GM23338 (cell line): ENCODE measurements around the gene GIMAP4. TPM values are rescaled to one million over a fixed set of nuclear protein-coding genes. Genes with fewer than 3 reads are reported as not detected.

Experiments
- ATAC-seq: fragments of 200-7000 bp; cut with Tn5 transposase; 3 replicates; pipeline ENCODE4 v1.9.1; 2020
- DNase-seq: peaks from one replicate; pipeline ENCODE4 v3.0.0-alpha.2; 2015; ENCODE audit warnings: low spot score
- H2AFZ ChIP-seq: fragments of 200-600 bp; sonication (generic); 2 replicates; pipeline ENCODE4 v1.8.0; 2016; ENCODE audit warnings: antibody characterized with exemption, mild to moderate bottlenecking, moderate library complexity
- H3F3A ChIP-seq: fragments of 200-600 bp; sonication (generic); replicated peaks from 2 replicates; pipeline ENCODE4 v1.8.0; 2017; ENCODE audit warnings: antibody characterized with exemption, mixed run types, low read depth
- H3K27ac ChIP-seq: fragments of 200-600 bp; sonication (generic); 2 replicates; pipeline ENCODE4 v1.6.1; 2016; ENCODE audit warnings: low read depth
- H3K27me3 ChIP-seq: fragments of 200-600 bp; sonication (generic); 2 replicates; pipeline ENCODE4 v1.8.0; 2016; ENCODE audit warnings: mild to moderate bottlenecking, mixed run types, moderate library complexity; ENCODE audit not compliant: insufficient read depth
- H3K36me3 ChIP-seq: fragments of 200-600 bp; sonication (generic); 2 replicates; pipeline ENCODE4 v1.8.0; 2016; ENCODE audit warnings: mild to moderate bottlenecking; ENCODE audit not compliant: insufficient read depth
- H3K4me1 ChIP-seq: fragments of 200-600 bp; sonication (generic); 2 replicates; pipeline ENCODE4 v1.8.0; 2016; ENCODE audit warnings: mild to moderate bottlenecking, moderate library complexity; ENCODE audit not compliant: insufficient read depth
- H3K4me2 ChIP-seq: fragments of 200-600 bp; sonication (generic); 2 replicates; pipeline ENCODE4 v1.7.1; 2017; ENCODE audit warnings: mixed run types
- H3K4me3 ChIP-seq: fragments of 200-600 bp; sonication (generic); 2 replicates; pipeline ENCODE4 v1.6.1; 2016; ENCODE audit warnings: mixed run types
- H3K79me2 ChIP-seq: fragments of 200-600 bp; sonication (generic); replicated peaks from 2 replicates; pipeline ENCODE4 v1.8.0; 2017; ENCODE audit warnings: mild to moderate bottlenecking; ENCODE audit not compliant: insufficient read depth
- H3K9me2 ChIP-seq: fragments of 200-600 bp; sonication (generic); 2 replicates; pipeline ENCODE4 v1.8.0; 2017; ENCODE audit not compliant: insufficient read depth
- H4K20me1 ChIP-seq: fragments of 200-600 bp; sonication (generic); replicated peaks from 2 replicates; pipeline ENCODE4 v1.8.0; 2017; ENCODE audit warnings: mild to moderate bottlenecking; ENCODE audit not compliant: insufficient read depth
- H3K27ac Mint-ChIP-seq: 2 replicates; pipeline ENCODE4 v1.8.0; 2020; ENCODE audit warnings: inconsistent platforms, mild to moderate bottlenecking, moderate library complexity, mixed read lengths
- H3K27me3 Mint-ChIP-seq: 3 replicates; pipeline ENCODE4 v1.8.0; 2022; ENCODE audit warnings: low read depth, mild to moderate bottlenecking, moderate library complexity, mixed read lengths, inconsistent platforms; ENCODE audit not compliant: insufficient read depth, poor library complexity
- H3K36me3 Mint-ChIP-seq: 3 replicates; pipeline ENCODE4 v1.8.0; 2021; ENCODE audit warnings: low read depth, mild to moderate bottlenecking, inconsistent platforms, moderate library complexity, mixed read lengths
- H3K4me1 Mint-ChIP-seq: 3 replicates; pipeline ENCODE4 v1.8.0; 2020; ENCODE audit warnings: mild to moderate bottlenecking, inconsistent platforms, mixed read lengths
- H3K4me3 Mint-ChIP-seq: 3 replicates; pipeline ENCODE4 v1.8.0; 2021; ENCODE audit warnings: moderate library complexity, mild to moderate bottlenecking, inconsistent platforms, mixed read lengths
- H3K9me3 Mint-ChIP-seq: 3 replicates; pipeline ENCODE4 v1.8.0; 2020; ENCODE audit warnings: moderate library complexity, mild to moderate bottlenecking, inconsistent platforms, mixed read lengths
- CREB1 ChIP-seq: fragments of 250-450 bp; sonication (Bioruptor Pico); IDR thresholded peaks from 2 replicates; pipeline ENCODE4 v1.5.0; 2020; ENCODE audit warnings: low read depth, mild to moderate bottlenecking, moderate library complexity
- CTCF ChIP-seq, 2 experiments: fragments of 200-600 bp in 1 of 2; sonication (generic) in 1 of 2; conservative IDR thresholded peaks; 2 replicates each; pipeline versions ENCODE4 v1.5.1 to v1.6.1; 2016 to 2017; ENCODE audit warnings: antibody characterized with exemption in 2 of 2, low read depth in 2 of 2, mild to moderate bottlenecking in 2 of 2, moderate library complexity in 1 of 2
- ETS1 ChIP-seq: IDR thresholded peaks from 2 replicates; pipeline ENCODE4 v1.6.1; 2016; ENCODE audit warnings: antibody characterized with exemption
- EZH2 ChIP-seq: fragments of 200-600 bp; sonication (generic); IDR thresholded peaks from one replicate; pipeline ENCODE4 v1.8.0; 2017; ENCODE audit warnings: antibody characterized with exemption, mild to moderate bottlenecking, low read depth; ENCODE audit not compliant: unreplicated experiment
- EZH2phosphoT487 ChIP-seq: fragments of 200-600 bp; sonication (generic); IDR thresholded peaks from one replicate; pipeline ENCODE4 v1.8.1; 2018; ENCODE audit warnings: antibody characterized with exemption; ENCODE audit not compliant: unreplicated experiment
- JUNB ChIP-seq: IDR thresholded peaks from one replicate; pipeline ENCODE4 v1.6.1; 2016; ENCODE audit warnings: antibody characterized with exemption; ENCODE audit not compliant: unreplicated experiment
- NANOG ChIP-seq: IDR thresholded peaks from 2 replicates; pipeline ENCODE4 v1.6.1; 2016; ENCODE audit warnings: antibody characterized with exemption, borderline replicate concordance
- POLR2AphosphoS5 ChIP-seq: IDR thresholded peaks from 2 replicates; pipeline ENCODE4 v1.6.1; 2016; ENCODE audit warnings: antibody characterized with exemption, low read depth
- REST ChIP-seq: IDR thresholded peaks from one replicate; pipeline ENCODE4 v1.6.1; 2018; ENCODE audit warnings: antibody characterized with exemption; ENCODE audit not compliant: unreplicated experiment
- STAT1 ChIP-seq: IDR thresholded peaks from one replicate; pipeline ENCODE4 v1.6.1; 2016; ENCODE audit warnings: antibody characterized with exemption; ENCODE audit not compliant: unreplicated experiment
- ZNF114 ChIP-seq: fragments of 250-450 bp; sonication (Bioruptor Pico); IDR thresholded peaks from 2 replicates; pipeline ENCODE4 v1.5.0; 2020; ENCODE audit warnings: mild to moderate bottlenecking, moderate library complexity
- ZNF331 ChIP-seq: fragments of 250-450 bp; sonication (Bioruptor Pico); IDR thresholded peaks from 2 replicates; pipeline ENCODE4 v1.5.0; 2020; ENCODE audit warnings: low read depth, mild to moderate bottlenecking, moderate library complexity
- ZNF462 ChIP-seq: fragments of 250-450 bp; sonication (Bioruptor Pico); IDR thresholded peaks from 2 replicates; pipeline ENCODE4 v1.5.0; 2020; ENCODE audit warnings: mild to moderate bottlenecking, moderate library complexity
- polyA plus RNA-seq: library from polyadenylated mRNA; unstranded; fragments of >200 nt; fragmentation: Nextera tagmentation; extraction: Ambion mirVana; gene quantifications from 2 replicates; pipeline ENCODE4 v1.2.1, GENCODE V29; 2016
- total RNA-seq: library from RNA; depleted of rRNA; stranded (reverse); fragments of >200 nt; shearing (Covaris generic); gene quantifications from 2 replicates; pipeline ENCODE4 v1.2.3, GENCODE V29; 2014

The GIMAP4 gene
- total and polyA plus RNA-seq, 2 experiments from 2014 or later: not detected

GRCh38 chr7:150556521-150557138, 10.6 kb upstream of the GIMAP4 start:
- Histone ChIP-seq H3K4me3 (no peak overlapping the region), H4K20me1 (no peaks in the 10 kb centered on the region), H3F3A (no peaks in the 10 kb centered on the region), H3K4me1 (no peaks in the 10 kb centered on the region), H3K4me2 (no peak overlapping the region), H3K27ac (no peak overlapping the region), H3K27me3 (no peaks in the 10 kb centered on the region), H2AFZ (no peak overlapping the region), H3K9me2 (0 out of 2 replicates have a peak, but pooled peaks cover 3% of the 10 kb centered on the region), H3K36me3 (no peaks in the 10 kb centered on the region), H3K79me2 (no peaks in the 10 kb centered on the region)
- no peak for ATAC-seq
- H3K4me3 Mint-ChIP-seq: no peak overlapping the region
- no peak for DNase-seq
- peaks cover 15% of the 10 kb centered on the region; the same call in 2 of the 3 replicates for H3K36me3 Mint-ChIP-seq
- peaks cover 2% of the 10 kb centered on the region for H3K27me3 Mint-ChIP-seq
- H3K27ac Mint-ChIP-seq: no peak overlapping the region
- H3K4me1 Mint-ChIP-seq: no peaks in the 10 kb centered on the region
- no peak for TF ChIP-seq CTCF (conservative IDR thresholded peaks at IDR 0.05; ENCODE audit: low read depth in 2 of 2)
- no peak for TF ChIP-seq POLR2AphosphoS5
- no peak for TF ChIP-seq EZH2
- no peak for TF ChIP-seq REST
- TF ChIP-seq ZNF462 (CRISPR knock-in tag): no peak
- no peak for TF ChIP-seq EZH2phosphoT487
- no peak for TF ChIP-seq NANOG
- TF ChIP-seq STAT1: no peak
- no peak for TF ChIP-seq ETS1
- no peak for TF ChIP-seq ZNF331 (CRISPR knock-in tag)
- no peak for TF ChIP-seq ZNF114 (CRISPR knock-in tag)
- TF ChIP-seq CREB1: no peak
- no peak for TF ChIP-seq JUNB
- H3K9me3 Mint-ChIP-seq: peaks cover 44% of the 10 kb centered on the region
